GM21529 (cell line): ENCODE measurements around the gene LAMB4.

Source experiments
- ATAC-seq: cut with Tn5 transposase; IDR thresholded peaks from one replicate; pipeline ENCODE4 v1.9.1; 2021; ENCODE audit not compliant: unreplicated experiment

The LAMB4 gene, protein sequence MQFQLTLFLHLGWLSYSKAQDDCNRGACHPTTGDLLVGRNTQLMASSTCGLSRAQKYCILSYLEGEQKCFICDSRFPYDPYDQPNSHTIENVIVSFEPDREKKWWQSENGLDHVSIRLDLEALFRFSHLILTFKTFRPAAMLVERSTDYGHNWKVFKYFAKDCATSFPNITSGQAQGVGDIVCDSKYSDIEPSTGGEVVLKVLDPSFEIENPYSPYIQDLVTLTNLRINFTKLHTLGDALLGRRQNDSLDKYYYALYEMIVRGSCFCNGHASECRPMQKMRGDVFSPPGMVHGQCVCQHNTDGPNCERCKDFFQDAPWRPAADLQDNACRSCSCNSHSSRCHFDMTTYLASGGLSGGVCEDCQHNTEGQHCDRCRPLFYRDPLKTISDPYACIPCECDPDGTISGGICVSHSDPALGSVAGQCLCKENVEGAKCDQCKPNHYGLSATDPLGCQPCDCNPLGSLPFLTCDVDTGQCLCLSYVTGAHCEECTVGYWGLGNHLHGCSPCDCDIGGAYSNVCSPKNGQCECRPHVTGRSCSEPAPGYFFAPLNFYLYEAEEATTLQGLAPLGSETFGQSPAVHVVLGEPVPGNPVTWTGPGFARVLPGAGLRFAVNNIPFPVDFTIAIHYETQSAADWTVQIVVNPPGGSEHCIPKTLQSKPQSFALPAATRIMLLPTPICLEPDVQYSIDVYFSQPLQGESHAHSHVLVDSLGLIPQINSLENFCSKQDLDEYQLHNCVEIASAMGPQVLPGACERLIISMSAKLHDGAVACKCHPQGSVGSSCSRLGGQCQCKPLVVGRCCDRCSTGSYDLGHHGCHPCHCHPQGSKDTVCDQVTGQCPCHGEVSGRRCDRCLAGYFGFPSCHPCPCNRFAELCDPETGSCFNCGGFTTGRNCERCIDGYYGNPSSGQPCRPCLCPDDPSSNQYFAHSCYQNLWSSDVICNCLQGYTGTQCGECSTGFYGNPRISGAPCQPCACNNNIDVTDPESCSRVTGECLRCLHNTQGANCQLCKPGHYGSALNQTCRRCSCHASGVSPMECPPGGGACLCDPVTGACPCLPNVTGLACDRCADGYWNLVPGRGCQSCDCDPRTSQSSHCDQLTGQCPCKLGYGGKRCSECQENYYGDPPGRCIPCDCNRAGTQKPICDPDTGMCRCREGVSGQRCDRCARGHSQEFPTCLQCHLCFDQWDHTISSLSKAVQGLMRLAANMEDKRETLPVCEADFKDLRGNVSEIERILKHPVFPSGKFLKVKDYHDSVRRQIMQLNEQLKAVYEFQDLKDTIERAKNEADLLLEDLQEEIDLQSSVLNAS (N-terminal part only)

DNA sequence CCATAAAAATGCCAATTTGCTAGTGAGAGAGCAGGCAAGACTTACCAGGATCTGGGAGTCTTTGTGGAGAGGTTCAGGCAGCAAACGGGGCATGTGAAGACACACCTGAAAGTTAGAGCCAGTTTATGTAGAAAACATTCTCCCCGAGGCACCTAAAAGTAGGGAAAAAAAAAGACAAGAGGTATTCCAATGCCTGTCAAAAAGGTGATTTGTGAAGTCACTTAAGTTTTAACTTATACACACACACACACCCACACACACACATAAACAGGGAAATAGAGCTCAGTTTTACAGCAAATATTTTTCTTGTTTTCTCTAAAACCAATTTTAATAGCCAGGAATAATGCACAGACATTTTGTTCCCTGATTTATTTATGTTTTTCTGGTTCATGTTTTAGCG lies at the start of gene LAMB4:
Gene LAMB4, minus strand, starts transcription at position 101 of the 400 bp plus-strand sequence. CDS start 7,197 bp downstream, outside the sequence.
- no peak for ATAC-seq

DNA sequence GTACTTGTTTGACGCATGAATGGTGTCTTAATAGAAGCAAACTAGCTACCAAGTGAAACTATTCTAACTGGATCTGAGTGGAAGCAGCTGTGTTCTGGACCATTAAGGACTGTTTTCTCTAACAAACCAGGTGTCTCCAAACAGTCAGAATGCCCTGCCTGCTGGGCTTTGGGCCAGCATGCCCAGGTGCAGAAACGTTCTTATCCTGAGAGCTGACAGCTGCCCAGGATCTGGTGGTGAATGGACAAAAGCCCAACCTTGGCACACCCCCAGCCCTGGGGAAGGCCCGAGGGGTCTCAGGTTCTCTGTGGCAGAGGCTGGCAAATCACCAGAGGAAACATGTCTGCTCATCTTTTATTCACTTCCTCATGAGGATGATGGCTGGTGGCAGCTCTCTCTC lies 48.2 kb upstream of the LAMB4 start:
- no peak for ATAC-seq

DNA sequence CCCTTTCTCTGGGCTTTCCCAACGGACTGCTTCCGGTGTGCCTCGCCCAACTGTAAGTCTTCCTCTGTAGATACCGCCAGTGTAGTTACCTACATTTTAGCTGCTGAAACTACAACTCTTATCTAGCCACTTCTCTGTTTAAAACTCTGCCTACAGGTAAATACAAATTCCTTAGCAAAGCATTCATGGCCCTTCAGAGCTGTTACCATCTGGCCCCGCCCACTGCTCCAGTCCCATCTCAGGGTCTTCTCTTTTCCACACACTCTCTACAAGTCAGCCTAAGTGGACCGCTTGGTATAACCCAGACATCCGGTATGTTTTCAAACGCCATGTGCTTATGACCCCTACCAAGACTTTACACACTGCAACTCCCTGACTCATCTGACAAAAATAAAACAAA lies 41.0 kb upstream of the LAMB4 start:
- no peak for ATAC-seq

DNA sequence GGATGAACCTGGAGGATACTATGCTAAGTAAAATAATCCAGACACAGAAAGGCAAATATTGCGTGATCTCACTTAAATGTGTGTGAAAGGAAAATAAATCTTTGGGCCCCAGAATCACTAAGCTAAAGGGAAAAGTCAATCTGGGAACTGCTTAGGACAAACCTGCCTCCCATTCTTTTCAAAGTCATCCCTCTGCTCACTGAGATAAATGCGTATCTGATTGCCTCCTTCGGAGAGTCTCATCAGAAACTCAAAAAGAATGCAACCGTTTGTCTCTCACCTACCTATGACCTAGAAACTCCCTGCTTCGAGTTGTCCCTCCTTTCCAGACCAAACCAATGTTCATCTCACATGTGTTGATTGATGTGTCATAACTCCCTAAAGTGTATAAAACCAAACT lies 40.1 kb upstream of the LAMB4 start:
- ATAC-seq: no peak

DNA sequence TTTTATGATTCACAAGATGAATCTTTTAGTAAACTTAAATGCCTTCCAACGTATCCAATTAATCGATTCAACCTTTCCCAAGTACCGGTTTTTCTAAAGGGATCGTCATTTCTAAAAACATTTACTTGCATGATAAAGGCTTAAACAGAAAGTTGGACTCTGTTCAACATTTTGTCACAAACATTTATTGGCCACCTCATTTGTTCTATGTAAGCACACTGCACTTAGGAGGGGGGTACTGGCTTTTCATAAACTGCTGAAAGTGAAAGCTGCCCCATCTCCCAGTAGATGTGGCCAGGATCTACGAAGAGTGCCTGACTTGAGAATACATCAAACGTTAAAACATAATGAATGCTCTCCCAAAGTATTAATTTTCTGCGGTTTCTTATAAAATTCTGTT lies 37.3 kb upstream of the LAMB4 start:
- ATAC-seq: no peak

DNA sequence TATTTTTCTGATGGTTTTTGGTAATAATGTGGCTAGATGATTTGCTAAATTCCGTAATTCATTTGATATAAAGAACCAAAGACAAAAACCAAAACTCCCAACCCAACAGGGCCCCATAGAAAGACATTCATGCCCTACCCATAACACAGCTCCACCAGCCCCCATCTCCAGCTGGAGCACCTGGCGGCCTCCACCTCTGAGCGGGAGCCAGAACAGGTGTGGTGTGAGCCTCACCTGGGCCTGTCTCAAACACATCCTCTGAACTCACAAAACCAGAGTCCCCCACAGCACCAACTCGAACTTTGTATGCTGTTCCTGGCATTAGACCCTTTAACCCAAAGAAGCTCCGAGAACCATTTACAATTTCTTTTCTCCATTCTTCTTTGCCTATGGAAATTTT lies 36.5 kb upstream of the LAMB4 start:
- no peak for ATAC-seq

DNA sequence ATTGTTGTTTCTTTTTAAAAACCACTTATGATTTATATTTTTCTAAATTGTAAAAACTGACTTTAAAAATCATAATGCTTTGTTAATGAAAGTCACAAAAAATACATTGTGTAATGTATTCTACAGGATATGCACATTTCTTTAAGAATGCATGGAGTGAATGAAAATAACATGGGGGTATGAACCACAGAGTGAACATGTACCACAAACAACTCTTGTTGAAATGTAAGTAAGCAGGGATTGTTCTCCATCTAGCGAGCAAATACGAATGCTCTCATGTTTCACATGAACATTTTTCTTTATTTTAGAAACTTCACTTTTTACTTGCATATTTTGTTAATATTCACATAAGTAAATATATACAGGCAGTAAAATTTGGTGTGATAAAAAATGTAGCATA lies 35.6 kb upstream of the LAMB4 start:
- ATAC-seq: no peak

DNA sequence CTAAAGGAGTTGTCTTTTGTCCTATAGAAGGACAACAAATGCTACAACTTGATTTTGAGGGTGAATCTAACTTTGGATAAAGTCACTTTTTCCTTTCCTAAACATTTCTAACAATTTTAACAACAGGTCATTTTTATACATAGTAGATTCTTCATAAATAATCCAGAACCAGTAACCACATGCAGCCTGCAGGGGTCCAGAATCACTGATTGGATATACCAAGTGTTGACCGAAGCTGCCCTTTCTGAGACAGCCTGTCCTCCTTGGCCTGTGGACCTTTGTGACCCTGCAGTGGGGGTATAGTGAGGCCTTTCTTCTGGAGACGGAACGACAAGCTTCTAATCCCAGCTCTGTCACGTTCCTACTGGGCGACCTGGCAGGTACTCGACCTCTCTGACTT lies 34.8 kb upstream of the LAMB4 start:
- ATAC-seq: no peak

DNA sequence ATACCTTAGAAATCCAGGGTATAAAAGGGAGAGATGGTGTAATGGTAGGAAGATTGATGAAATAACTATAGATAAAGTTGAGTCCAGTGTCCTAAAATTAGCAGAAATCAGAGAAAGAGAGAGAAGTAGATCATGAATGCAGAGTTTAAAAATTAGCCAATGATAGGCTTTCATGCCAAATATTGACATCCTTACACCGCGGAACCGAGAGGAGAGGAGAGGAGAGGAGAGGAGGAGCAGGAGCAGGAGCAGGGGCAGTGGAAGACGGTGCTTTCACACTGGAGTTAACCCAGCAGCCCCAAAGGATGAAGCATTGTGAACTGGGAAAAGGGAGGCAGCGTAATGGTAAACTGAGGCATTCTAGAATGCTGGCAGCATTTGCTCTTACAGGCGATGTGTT lies 34.2 kb upstream of the LAMB4 start:
- ATAC-seq: no peak

DNA sequence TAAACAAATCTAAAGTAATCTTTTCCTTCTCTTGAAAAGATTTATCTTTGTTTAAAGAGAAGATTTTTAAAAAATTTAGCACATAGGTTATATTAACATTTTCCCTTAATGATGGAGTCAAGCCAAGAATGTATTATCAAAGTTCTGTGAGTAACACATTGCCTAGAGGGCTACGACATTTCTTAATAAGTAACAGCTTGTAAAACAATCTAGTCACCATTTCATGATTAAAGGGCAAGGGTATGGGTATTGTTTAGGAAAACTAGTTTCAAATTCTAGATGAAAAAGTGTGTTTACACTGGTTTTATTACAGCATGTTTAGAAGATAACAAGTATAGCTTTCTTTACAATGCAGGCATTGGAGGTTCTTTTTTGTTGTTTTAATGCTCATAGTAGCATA lies 28.6 kb upstream of the LAMB4 start:
- ATAC-seq: no peak

DNA sequence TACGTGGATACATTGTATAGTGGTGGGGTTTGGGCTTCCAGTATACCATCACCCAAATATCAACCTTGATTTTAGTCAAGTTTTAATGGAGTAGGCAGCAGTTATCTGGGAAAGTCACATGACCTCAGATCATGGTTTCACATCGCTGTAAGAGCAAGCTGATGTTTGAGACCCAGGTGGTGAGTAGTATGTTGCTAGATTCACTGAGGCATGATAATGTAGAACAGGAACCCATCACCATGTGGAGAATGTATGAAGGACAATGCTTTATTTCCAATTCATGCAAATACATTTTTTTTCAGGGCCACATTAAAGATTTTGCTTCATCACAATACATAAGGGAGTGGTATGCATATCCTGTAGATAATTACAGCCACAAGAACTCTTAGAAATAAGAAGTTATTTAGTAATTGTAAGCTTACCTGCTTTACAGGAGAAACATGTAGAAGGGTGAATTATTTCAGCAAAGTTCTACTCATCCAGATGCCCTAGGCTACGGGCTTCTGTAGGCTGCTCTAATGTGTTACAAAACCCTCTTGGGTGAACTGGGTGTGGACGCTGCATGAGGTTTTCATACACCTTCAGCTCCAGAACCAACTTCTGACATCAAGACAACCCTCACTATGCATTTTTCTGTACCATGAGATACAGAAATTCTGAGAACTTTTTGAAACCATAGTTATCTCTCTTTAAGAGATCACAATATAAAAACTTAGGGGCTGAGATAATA lies 27.6 kb upstream of the LAMB4 start:
- ATAC-seq: no peak

DNA sequence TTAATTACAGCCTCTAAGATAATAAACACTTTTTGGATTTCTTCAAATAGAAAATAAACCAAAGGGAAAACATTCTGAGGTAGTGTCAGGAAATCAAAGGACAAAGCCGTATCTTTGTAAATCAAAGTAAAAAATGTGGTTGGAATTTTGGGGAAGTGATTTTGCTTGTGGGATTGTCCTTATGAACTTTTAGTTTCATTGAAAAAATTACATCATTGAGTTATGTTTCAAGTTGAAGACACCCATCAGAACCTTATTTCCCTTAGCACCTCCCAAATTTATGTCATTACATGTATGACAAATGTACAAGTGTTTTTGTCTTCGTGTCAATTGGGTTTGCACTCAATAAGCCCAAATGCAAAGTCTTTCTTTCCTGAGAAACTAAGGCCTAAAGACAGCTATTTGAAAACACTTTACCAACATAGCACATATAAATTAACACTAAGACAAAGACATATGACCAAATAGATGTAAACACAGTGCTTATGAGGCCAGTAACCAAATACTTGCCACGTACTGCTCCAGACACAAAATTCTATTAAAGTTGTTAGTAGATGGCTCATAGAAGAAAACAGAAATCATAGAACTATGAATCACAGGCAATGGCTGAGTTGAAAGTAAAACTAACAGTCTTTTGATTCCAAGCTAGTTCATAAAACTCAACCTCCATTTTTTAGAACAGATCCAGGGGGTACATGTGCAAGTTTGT lies 26.9 kb upstream of the LAMB4 start:
- ATAC-seq: no peak

DNA sequence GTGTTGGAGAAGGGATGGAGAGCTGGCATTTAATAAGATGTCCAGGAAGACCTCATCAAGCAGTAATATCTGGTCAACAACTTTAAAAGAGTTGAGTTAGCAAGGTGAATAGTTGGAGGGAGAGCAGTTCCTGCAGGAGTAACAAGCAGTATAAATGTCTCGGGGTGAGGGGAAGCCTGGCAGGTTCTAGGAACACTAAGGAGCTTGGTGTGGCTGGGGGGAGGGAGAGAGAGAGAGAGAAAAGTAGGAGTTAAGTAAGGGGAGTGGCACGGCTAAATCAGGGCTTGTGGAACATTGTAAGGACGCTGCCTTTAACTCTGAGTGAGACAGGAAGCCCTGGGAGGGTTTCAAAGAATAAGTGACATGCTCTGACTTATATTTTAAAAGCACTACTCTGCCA lies 22.0 kb upstream of the LAMB4 start:
- ATAC-seq: no peak

DNA sequence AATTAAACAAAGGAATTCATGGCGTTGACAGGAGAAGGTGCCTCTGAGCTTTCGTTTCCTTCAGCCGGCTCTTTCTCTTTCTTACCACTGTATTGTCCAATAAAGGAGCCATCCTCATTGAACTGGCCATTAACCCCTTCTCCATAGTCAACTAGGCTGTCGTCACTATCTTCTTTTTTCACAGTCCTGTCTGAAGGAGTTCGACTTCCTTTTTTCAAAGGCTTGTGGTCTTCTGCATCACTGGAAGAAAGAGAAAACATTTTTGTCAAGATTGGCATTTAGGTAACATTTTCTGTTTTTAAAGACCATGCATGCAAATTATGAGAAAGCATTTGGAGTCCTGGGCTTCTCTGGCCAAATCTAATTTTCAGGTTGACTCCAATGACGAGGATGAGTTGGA lies 19.7 kb upstream of the LAMB4 start:
- no peak for ATAC-seq

DNA sequence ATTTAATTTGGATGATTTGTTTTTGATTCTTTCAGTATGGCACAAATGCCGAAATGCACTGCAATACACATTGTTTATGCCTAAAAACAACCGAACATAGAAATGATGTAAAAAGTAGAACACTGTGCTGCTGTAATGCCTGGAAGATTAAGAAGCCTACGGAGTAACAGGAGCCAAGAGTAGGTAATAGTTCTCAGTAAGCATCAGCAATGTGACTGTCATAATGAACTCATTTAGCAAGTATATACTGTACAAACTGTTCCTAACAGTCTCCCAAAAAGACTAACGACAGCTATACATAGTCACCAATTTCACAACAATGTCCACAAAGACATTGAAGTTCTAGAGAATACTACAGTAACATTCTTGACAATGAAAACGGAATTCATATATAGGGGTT lies 19.0 kb upstream of the LAMB4 start:
- no peak for ATAC-seq

DNA sequence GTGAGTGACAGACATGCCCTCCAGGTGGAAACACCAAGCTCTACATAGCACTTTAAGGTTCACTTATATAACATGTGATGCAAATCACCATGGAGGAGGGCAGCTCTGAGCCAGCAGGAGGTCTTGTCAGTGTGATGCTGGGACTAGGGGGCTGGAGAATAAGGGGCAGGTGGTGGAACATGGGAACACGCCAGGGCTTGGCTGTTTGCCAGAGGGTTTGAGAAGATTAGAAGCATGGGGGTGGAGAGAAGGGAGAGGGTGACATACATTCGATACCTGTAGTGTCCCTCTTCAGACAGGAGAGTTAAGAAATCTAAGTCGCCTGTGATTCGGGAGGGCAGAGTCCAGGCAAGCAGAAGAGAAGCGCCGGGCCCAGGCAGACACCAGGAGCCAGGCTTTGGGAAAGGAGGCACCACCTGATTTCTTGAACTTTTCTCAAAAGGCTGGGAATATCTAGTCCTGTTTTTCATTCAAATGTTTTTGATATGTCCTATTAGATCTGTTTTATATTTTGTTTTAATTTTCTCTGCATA lies 16.9 kb upstream of the LAMB4 start:
- ATAC-seq: no peak

DNA sequence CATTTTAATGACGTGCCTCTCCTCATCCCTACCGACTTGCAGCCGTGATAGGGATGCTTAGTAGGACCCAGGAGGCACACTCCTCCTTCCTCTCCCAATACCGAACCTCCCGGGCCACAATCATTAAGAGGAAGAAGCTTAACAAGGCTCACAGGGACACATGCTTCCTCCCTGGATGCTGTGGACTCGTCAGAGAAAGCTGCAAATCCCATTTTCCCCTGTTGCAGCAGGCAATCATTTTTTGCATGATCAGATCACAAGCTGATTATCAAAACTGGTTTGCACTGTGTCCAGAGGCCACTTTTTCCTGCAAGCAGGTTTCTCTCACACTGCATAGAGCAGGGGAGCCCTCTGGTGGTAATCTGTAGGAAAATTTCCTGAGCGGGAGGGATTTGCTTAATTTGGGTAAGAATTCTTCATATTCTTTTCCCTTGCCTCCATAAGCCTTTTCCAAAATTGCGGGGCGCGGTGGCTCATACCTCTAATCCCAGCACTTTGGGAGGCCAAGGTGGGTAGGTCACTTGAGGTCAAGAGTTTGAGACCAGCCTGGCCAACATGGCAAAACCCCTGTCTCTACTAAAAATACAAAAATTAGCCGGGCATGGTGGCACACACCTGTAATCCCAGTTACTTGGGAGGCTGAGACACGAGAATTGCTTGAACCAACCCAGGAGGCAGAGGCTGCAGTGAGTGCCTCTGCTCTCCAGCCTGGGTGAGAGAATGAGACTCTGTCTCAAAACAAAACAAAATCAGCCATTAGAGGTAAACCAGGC lies 16.1 kb upstream of the LAMB4 start:
- peak; percentile 75 for ATAC-seq

DNA sequence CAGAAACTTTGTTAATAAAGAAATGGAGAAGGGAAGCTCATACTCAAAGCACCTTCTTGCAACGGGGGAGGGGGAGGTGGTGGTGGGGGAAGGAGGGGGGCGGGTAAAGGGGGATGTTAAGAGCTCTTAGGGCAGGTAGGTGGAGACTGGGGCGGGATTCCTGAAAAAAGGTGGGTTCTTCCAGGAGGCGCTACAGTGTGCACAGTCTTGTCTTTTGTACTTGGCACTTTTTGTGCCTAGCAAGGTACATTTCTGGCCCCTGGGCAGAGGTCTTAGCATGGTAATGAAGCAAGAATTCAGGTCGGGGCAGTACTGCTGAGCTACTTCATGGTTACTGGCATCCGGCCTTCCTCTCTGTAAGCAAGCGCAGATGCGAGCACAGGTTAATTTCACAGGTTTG lies 15.2 kb upstream of the LAMB4 start:
- no peak for ATAC-seq

DNA sequence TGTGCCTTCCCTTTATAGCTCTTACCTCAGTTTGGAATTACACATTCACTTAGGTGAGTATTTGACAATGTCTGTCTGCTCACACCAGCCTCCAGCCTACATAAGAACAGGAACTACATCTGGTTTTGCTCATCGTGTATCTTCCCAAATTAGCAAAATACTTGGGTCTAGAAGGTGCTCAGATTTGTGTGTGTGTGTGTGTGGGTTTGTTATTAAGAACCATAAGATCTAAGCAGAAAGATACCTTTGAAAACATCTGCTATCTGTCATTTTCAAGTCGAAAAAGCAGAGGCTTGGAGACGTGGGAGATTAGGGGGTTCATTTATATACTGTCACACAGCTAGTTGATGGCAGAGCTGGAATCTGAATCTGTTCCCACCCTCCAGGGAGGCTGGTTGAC lies 14.8 kb upstream of the LAMB4 start:
- no peak for ATAC-seq
